ENCODE data around the gene ADAM17.
"Not testable (repeated sequence)": the region's sequence is repeated elsewhere in the genome, so short reads cannot be mapped to it uniquely, and the experiment has no call there.

ADAM17 gene

DNA sequence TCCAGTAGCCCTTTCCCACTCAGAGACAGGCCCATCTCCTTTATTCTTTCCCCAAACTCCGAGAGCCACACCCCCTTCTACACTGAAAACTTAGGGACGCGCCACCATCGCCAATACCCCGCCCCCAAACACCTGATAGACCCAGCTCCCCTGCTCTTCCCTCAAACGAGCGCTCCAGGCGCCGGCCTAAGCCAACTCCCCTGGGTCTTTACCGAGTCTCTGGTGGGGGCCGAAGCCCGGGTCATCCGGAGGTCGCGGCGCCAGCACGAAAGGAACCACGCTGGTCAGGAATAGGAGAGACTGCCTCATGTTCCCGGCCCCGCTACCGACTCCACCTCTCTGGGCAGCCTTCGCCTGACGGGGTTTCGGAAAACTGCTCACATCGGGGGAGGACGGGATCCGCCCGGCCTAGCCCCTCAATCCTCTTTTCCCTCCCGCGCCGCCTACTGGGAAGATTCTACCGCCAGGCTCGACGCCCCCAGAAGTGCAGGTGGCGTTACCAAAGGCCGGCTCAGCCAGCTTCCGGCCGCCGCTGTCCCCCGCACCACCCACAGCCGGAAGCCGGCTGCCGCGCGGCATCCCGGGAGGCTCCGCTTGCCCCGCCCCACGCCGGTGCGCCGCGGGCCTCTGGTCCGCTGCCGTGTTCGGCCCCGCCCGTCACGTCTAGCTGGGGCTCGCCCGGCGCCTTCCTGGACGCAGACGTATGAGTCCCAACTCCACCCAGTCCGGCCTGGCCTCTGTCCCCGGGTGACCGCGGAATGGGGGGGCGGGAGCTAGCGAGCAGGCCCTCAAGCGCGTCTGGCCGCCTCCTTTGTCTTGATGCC is at the start of gene ADAM17:
TSS of gene ADAM17 (minus strand) at position 534 of the 824 bp plus-strand sequence. CDS start at position 309, 225 bp downstream.
- peak; percentile 85 for DNase-seq

DNA sequence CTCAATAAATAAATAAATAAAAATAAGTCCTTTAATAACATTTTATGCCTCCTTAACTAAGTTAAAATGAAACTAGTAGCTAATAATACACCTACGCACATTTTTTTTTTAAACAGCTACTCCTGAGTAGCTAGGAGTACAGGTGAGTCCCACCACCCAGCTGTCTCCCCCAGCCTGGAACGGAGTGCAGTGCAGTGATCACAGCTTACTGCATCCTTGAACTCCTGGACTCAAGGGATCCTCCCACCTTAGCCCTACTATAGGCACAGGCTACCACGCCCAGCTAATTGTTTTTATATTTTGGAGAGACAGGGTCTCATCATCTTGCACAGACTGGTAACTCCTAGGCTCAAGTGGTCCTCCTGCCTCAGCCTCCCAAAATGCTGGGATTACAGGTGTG is 46.8 kb upstream of the ADAM17 start:
- DNase-seq: no peak

DNA sequence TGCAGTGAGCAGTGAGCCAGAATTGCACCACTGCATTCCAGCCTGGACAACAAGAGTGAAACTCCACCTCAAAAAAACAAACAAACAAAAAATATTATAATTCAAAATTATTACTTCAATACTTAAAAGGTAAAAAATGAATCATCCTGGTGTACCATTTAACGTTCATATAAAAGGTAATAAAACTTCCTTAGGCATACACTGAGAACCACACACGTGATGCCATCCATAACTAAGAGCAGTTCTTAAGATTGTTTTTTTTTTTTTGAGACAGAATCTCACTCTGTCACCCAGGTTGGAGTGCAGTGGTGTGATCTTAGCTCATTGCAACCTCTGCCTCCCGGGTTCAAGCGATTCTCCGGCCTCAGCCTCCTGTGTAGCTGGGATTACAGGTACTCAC is 45.8 kb upstream of the ADAM17 start:
- no peak for DNase-seq

DNA sequence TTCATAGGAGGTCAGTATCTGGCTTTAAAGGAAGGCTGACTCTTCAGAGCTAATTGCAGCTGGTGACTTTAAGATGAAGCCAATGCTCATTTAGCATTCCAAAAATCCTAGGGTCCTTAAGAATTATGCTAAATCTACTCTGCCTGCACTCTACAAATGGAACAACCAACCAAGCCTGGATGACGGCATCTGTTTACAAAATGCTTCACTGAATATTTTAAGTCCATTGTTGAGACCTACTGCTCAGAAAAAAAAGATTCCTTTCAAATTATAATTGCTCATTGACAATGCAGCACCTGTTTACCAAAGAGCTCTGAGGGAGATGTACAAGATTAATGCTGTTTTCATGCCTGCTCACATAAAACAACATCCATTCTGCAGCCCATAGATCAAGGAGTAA is 43.8 kb upstream of the ADAM17 start:
- DNase-seq: no peak

DNA sequence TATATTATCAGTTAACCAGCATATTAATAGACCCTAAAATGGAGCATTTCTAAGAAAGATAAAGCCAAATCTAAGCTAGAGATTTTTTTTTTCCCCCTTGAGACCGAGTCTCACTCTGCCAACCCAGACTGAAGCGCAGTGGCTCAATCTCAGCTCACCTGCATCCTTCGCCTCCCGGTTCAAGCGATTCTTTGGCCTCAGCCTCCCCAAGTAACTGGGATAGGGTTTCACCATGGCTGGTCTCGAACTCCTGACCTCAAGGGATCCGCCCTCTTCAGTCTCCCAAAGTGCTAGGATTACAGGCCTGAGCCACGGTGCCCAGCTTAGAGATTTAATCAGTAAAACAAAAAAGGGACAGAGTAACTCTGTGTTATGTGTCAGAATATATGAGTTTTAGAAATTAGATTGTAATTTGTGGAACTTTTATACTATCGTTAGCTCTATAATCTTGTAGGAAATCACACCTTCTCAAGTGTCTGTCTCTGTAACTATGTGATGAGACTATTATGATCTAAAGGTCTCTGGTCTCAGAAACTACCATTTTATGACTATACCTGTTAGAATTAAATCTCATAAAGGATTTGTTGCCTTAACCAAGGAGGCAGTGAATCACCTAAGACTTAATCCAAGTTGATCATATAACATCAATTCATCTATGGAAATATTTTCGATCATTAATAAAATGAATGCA is 41.1 kb upstream of the ADAM17 start:
- DNase-seq: no peak

DNA sequence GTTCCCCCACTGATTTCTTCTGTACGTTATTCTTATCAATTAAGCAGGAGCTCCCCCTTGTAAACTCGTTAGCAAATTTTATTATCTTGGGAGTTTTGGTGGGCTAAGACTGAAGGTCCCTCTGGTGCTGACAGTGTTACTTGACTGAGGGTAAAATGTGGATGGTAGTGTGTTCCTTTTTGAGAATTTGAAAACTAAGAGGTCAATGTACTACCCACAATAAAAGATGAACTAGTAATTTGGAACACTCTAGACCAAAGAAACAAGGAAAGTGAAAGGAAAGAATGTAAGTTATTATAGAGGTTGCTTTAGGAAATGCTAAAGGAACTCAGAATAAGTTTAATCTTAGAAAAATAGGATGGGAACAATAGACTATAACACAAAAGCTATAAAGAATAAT is 40.1 kb upstream of the ADAM17 start:
- no peak for DNase-seq

DNA sequence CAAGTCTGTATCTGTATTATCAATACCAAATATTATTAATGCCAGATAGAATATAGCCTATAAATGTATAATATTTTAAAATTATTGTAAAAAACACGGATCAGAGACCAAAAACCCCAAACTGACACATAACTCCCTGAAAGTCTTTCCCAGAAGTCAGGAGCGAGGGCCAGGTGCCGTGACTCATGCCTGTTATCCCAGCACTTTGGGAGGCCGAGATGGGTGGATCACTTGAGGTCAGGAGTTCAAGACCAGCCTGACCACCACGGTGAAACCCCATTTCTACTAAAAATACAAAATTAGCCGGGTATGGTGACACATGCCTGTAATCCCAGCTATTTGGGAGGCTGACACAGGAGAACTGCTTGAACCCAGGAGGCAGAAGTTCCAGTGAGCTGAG is 39.6 kb upstream of the ADAM17 start:
- not testable (repeated sequence) for DNase-seq

DNA sequence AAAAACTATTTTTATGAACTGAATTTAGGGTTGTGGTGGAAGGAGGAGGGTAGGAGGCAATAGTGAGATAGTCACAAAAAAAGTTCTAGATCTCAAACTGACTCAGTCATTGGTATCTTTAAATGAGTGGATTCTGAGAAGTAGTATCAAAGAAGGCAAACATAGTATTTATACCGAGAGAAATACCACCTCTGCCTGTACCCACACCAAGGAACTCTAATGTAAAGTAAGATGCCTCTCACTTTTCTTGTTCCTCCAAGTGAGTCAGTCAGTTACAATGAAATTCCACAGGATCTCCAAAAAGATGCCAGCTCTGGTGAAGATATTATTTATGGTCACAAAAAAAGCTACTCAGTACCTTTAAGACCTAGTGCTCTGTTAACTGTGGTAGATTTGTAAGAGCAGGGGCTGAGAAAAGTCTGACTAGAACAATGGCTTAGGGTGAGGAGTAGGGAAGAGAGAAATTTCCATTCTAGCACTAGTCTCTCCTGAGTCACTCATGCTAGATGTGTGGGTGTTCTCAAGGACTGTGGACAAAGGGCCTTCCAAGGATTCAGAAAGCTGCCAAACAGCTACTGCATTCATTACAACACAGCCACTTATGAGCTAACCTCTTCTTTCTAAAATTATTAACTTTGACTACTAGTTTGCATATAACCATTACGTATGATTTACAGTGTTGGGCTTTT is 38.9 kb upstream of the ADAM17 start:
- DNase-seq: no peak

DNA sequence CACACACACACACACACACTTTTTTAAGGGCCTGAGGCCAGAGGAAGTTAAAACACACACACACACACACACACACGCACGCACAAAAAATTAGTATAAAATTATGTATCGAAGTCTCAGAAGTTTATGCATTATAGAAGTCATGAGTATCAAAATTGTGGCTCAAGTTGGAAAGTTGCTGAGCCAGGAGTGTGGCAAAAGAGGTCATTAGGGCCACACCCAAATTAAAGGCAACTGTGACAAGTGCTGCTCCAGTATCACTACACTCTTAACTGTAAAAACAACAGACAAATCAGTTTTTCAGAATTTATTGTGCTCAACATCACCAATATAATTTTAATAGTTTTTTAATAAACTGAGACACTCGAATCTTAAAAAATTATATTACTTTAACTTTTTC is 38.3 kb upstream of the ADAM17 start:
- DNase-seq: no peak

DNA sequence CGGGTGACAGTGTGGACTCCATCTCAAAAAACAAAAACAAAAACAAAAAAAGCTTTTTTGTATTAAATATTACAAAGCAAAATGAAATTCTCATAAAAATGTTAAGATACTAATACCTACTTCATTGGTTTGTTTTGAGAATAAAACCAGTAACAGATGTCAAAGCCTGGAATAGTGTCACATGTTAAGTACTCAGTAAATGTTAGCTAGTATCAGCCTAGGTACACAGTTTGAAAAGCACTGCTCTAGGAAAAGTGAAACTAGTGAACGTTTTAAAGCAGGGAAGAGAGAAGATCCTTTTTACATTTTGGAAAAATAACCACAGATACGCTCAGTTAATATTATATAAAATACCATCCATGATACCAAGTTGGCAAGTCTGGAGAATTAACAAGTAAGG is 37.1 kb upstream of the ADAM17 start:
- DNase-seq: no peak

DNA sequence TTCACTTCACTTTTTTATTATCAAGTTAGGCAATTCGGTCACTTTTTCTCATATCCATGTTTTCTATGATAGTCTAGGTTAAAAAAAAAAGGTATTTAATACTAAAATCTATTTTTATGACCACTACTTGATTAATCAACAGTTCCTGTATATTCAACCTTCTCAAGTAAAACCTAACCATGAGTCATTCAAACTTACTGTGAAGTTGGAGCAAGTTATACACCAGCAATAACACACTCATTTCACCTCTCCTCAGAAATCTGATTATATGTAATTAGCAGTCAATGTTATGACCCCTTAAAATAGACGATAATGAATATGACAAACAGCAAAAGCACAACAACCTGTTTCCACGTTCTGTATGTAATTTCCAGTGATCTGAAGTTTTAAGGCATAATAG is 35.0 kb upstream of the ADAM17 start:
- DNase-seq: no peak

DNA sequence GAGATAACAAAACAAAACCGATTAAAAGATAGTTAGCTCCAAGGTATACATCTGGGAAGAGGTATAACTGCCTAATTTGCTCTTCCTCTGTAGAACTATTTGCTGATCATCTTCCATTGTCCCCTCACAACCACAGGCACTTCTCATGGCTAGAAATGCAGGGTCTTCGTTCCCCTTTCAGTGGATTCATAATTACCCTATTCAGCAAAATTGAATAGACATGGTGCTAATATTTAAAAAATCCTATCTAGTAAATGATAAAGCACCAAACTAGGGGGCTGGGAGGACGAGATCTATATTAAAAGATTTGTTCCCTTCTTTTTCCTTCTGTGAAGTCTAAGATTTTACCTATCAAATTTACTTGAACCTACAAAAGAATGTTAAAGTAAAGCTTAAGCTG is 30.8 kb upstream of the ADAM17 start:
- no peak for DNase-seq

DNA sequence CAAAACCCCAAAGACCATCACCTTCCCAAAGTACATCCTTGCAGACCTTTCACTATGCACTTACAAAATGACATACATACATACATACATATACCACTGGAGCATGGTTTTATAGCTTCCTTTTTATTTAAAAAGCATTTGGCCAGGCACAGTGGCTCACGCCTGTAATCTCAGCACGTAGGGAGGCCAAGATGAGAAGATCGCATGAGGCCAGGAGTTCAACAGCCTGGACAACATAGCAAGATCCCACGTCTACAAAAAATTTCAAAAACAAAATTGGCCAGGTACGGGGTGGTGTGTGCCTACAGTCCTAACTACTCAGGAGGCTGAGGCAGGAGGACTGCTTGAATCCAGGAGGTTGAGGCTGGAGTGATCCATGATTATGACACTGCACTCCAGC is 29.9 kb upstream of the ADAM17 start:
- DNase-seq: no peak

DNA sequence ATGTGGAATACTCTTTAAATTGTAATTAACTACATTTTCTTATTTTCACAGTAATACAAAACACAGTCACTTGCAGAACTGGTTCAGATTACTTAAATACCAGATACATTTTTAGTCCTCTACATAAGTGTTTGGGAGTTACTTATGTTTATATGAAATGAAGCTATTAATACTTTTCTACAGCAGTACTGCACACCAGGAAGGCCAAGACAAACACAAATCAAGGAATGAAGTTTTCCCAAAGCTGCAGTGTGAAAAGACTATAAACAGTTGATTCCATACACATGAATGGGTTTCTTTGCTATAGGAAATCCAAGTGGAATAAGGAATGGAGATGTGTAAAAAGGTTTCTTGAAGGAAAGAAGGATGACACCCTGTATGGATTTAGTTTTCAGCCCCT is 29.3 kb upstream of the ADAM17 start:
- not testable (repeated sequence) for DNase-seq

DNA sequence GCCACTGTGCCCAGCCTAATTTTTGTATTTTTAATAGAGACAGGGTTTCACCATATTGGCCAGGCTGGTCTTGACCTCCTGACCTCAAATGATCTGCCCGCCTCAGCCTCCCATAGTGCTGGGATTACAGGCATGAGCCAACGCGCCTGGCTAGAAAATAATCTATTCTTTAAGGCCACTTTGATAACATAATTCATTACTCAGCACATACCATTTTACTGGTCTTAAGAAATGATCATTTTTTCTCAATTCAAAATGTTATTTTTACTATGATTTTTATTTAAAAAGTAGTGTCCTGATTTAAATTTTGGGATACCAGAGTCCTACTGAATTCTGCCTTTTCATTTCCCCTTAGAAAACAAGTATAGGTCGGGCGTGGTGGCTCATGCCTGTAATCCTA is 27.0 kb upstream of the ADAM17 start:
- no peak for DNase-seq

DNA sequence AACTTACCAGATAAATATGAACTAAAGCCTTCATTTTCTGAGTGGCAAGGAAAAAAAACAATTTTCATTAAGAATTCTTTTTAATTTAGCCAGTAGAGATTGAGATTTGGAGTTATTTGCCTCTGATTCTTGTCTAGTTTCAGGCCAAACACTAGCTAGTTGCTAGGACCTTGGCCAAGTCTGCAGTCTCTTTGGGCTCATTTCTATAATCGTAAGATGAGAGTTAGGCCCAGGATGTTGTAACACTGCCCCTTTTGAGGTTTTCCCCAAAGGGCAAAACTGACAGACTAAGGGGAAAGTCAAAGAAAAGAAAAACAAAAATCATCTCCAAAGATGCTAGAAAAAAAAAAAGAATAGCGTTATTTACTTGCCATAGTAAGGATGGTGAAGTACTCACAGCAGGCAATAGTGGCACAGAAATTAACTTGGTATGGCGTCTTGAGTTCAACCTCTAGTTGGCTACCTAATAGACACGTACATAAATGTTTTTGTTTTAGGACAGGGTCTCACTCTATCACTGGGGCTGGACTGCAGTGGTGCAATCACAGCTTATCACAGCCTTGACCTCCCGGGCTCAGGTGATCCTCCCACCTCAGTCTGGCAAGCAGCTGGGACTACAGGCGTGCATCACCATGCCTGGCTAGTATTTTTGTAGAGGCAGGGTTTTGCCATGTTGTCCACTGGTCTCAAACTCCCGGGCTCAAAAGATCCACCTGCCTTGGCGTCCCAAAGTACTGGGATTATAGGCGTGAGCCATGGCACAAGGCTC is 23.0 kb upstream of the ADAM17 start:
- no peak for DNase-seq

DNA sequence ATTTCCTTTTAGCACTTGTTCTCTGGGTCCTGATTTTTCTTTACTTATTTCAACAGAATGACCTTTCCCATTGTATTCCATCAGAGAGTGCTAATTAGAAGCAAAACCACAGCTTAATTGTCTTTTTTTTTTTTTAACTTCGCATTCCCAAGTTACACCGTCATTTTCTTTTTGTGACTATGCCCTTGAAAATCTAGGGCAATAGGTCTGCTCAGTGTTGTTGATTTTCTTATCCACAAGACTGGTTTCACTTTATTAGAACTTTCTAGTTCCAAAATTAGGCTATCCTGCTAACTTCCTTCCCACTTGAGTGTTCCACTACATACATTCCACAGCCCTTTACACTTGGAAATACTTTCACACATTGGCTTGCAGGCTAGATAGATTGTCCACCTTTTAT is 18.7 kb upstream of the ADAM17 start:
- DNase-seq: no peak

DNA sequence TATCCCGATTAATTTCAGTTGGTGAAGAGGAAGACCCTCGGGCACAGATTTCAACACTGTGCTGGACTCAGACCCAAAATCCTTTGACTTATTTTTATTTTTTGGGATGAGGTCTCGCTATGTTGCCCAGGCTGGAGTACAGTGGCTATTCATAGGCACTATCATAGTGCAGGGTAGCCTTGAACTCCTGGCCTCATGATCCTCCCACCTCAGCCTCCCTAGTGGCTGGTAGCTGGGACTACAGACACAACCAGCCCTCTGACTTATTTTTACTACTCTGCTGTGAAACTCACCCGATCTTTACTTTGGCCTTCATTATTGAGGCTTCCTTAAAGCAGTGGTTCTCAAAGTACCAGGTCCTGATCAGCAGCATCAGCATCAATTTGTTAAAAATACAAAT is 18.2 kb upstream of the ADAM17 start:
- DNase-seq: no peak

DNA sequence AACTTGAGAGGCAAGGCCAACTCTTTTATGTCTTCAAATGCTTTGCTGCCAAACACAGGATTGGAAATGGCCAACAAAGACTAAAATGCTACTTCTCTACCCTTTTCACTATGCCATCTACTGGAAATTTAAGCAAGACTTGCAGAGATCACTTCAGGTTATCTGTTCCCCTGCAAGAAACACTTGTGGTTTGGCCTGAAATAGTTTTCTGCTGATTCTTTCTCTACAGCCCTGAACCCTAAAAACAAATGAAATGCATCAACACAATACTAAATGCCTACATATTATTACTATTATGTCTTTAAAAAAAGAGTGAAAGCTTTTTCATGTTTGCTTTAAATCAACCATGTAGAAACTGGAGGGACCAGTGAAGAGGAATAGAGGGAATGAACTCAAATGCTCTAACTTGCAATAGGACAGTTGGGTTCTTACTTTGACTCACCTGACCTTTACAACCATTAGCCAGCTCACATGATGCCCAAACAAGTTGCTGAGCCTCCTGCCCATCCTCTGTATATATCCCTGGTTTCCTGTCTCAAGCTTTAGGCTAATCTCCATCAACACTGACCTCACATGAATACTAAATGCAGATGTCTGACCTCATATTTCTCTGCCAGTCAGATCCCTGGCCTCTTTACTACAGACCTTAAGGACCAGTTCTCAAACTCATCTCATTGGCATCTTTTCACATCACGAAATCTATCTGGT is 17.5 kb upstream of the ADAM17 start:
- DNase-seq: no peak

DNA sequence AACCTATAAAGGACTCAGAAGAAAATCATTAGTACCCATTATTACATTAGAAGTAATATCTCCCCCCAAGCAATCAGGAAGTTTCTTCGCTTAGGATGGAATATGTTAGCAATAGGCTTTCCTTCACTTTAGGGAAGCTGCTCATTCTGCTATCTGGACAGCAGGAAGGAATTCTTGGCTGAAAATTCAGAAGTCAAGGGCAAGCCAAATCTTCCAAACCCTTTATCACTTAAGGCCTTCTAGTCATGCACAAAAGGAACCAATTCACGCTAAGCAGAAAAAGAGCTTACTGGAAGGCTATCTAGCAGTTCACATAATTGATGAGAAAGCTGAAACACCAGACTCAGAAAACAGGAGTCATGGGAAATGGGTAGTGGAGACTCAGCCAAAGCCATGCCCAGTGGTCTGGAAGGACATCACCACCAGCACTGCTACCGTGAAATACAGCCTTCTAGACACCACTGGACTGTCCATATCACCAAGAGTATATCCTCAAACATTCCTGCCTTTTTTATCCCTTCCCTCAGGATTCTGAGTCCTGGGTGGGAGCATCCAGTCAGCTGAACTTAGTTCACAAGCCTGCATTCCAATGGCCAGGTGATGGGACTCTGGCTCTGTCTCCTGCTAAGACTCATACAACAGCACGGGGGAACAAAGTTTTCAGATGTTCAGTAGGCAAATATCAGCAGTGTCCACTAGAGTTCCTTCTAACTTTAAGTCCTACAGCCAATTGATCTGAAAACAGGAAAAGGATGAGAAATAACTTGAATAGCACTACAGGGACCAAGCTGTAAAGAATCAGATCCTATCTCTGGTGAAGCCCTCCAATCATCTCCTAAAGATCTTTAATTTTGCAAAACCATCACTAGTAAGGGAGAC is 14.8 kb upstream of the ADAM17 start:
- no peak for DNase-seq

DNA sequence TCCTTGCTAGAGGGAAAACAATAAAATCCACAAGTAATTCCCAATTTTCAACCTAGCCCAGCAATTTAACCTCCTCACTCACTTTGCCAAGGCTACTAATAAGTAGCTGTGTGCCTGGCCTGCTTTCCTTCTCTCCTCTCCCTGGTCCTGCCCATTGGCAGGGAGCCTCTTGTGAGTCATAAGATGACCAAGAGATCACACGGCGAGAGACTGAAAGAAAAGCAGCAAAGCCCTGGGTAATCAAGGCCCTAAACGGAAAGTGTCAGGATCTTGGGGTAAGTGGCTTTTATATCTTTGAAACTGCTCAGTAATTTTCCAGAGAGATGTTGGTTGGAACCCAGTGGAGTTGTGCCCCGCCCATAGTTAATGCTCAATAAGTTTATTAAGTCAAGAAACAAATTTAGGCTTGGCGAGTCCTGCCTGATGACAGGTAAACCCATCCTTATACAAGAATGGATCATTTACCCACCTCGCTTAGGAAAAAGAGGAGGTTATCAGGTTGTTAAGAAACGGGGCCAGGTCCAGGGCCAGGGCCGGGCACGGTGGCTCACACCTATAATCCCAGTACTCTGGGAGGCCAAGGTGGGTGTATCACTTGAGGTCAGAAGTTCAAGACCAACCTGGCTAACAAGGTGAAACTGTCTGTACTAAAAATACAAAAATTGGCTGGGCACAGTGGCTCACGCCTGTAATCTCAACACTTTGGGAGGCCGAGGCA is 10.0 kb upstream of the ADAM17 start:
- no peak for DNase-seq

Data from CD4-positive, alpha-beta T cell treated with Interleukin-10 for 1 hour (primary cell).